SK-N-SH (cell line): ENCODE results near the gene CFAP251.

Experiments
- CTCF ChIP-seq: fragments of 200-600 bp; sonication (generic); IDR thresholded peaks from 2 replicates; pipeline ENCODE4 v1.6.1; 2017; ENCODE audit warnings: antibody characterized with exemption, mild to moderate bottlenecking, moderate library complexity
- EP300 ChIP-seq, 2 experiments: IDR thresholded peaks; 2 replicates each; pipeline versions ENCODE4 v1.4.0 to v1.6.1; 2012; ENCODE audit warnings: borderline replicate concordance in 1 of 2, low read depth in 1 of 2, low read length in 1 of 2
- POLR2AphosphoS5 ChIP-seq: IDR thresholded peaks from 2 replicates; pipeline ENCODE4 v1.6.1; 2012; ENCODE audit warnings: low read depth, low read length
- TAF1 ChIP-seq: IDR thresholded peaks from 2 replicates; pipeline ENCODE4 v1.6.1; 2012; ENCODE audit warnings: low read depth, mild to moderate bottlenecking, low read length, moderate library complexity, borderline replicate concordance
- TF ChIP-seq, protein P1 (sequence below): IDR thresholded peaks from 2 replicates; pipeline ENCODE4 v1.4.0; 2012; ENCODE audit warnings: low read depth, borderline replicate concordance

DNA sequence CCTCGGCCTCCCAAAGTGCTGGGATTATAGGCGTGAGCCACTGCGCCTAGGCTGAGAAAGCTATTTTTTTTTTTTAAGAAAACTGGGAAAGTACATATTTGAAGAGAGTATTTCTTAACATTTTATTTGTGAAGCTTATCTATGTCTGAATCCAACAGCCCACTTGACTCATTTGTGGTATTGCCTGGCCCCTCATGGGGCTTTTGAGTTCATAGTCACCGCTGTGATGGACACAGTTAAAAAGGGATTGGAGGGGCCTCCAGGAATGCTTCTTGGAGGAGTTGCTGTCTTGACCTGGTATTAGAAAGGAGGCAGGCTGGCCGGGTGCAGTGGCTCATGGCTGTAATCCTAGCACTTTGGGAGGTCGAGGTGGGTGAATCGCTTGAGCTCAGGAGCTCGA lies 129.8 kb downstream of the CFAP251 start:
- TF ChIP-seq CTCF: no peak
- TF ChIP-seq POLR2AphosphoS5: no peak
- no peak for TF ChIP-seq EP300 (IDR thresholded peaks at IDR 0.05; ENCODE audit: borderline replicate concordance in 1 of 2, low read depth in 1 of 2, low read length in 1 of 2)
- TF ChIP-seq TAF1: no peak
- TF ChIP-seq, protein P1, sequence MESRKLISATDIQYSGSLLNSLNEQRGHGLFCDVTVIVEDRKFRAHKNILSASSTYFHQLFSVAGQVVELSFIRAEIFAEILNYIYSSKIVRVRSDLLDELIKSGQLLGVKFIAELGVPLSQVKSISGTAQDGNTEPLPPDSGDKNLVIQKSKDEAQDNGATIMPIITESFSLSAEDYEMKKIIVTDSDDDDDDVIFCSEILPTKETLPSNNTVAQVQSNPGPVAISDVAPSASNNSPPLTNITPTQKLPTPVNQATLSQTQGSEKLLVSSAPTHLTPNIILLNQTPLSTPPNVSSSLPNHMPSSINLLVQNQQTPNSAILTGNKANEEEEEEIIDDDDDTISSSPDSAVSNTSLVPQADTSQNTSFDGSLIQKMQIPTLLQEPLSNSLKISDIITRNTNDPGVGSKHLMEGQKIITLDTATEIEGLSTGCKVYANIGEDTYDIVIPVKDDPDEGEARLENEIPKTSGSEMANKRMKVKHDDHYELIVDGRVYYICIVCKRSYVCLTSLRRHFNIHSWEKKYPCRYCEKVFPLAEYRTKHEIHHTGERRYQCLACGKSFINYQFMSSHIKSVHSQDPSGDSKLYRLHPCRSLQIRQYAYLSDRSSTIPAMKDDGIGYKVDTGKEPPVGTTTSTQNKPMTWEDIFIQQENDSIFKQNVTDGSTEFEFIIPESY: no peak
